CD14-positive monocyte (primary cell): ENCODE results near the gene PLAGL2. TPM values are rescaled to one million over a fixed set of nuclear protein-coding genes. Genes with fewer than 3 reads are reported as not detected.

ENCODE experiments used
- DNase-seq, 3 donors: peaks; one replicate each; pipeline ENCODE4 v3.0.0-alpha.2; 2011 to 2022
- H2AFZ ChIP-seq: 2 replicates; pipeline ENCODE4 v1.6.0; 2012; ENCODE audit warnings: mild to moderate bottlenecking, low read depth, low read length, inconsistent platforms; ENCODE audit not compliant: insufficient read depth, poor library complexity, severe bottlenecking
- H3K27ac ChIP-seq, 2 donors: 1 replicate in 1 of 2; 2 replicates in 1 of 2; pipeline ENCODE4 v1.5.1; 2012 to 2013; ENCODE audit warnings: low read length in 2 of 2, control low read depth in 1 of 2, inconsistent platforms in 1 of 2, low read depth in 1 of 2, mild to moderate bottlenecking in 1 of 2
- H3K27me3 ChIP-seq, 2 donors: one replicate each; pipeline versions ENCODE4 v1.6.0 to v1.6.1; 2011 to 2013; ENCODE audit warnings: low read length in 2 of 2; ENCODE audit not compliant: control insufficient read depth in 2 of 2, insufficient read depth in 2 of 2
- H3K36me3 ChIP-seq, 2 donors: replicated peaks in 1 of 2; 1 replicate in 1 of 2; 2 replicates in 1 of 2; pipeline versions ENCODE4 v1.5.1 to v1.6.1; 2012 to 2013; ENCODE audit warnings: low read length in 2 of 2, control low read depth in 1 of 2, inconsistent platforms in 1 of 2, mild to moderate bottlenecking in 1 of 2; ENCODE audit not compliant: insufficient read depth in 2 of 2, control insufficient read depth in 1 of 2
- H3K4me1 ChIP-seq, 2 donors: 1 replicate in 1 of 2; 2 replicates in 1 of 2; pipeline versions ENCODE4 v1.5.1 to v1.6.1; 2012 to 2013; ENCODE audit warnings: low read length in 2 of 2, control low read depth in 1 of 2, inconsistent platforms in 1 of 2, mild to moderate bottlenecking in 1 of 2, moderate library complexity in 1 of 2; ENCODE audit not compliant: insufficient read depth in 2 of 2, control insufficient read depth in 1 of 2
- H3K4me2 ChIP-seq: replicated peaks from 2 replicates; pipeline ENCODE3; 2012; ENCODE audit warnings: low read length, moderate library complexity, mild to moderate bottlenecking; ENCODE audit not compliant: poor library complexity, severe bottlenecking; ENCODE audit errors: extremely low read depth
- H3K4me3 ChIP-seq, 3 experiments: fragments of 200-600 bp in 1 of 3; sonication (generic) in 1 of 3; replicated peaks in 1 of 3; 1 replicate in 2 of 3; 2 replicates in 1 of 3; pipeline ENCODE4 v1.5.1; 2011 to 2013; ENCODE audit warnings: low read length in 3 of 3, mild to moderate bottlenecking in 3 of 3, control low read depth in 2 of 3, low read depth in 2 of 3, inconsistent platforms in 1 of 3, moderate library complexity in 1 of 3
- H3K79me2 ChIP-seq: 2 replicates; pipeline ENCODE4 v1.6.0; 2012; ENCODE audit warnings: mild to moderate bottlenecking, control low read depth, inconsistent platforms, low read length, moderate library complexity; ENCODE audit not compliant: insufficient read depth
- H3K9ac ChIP-seq: 2 replicates; pipeline ENCODE4 v1.6.0; 2017; ENCODE audit warnings: low read length, mild to moderate bottlenecking; ENCODE audit not compliant: insufficient read depth, poor library complexity, severe bottlenecking
- H3K9me3 ChIP-seq, 2 donors: replicated peaks in 1 of 2; 1 replicate in 1 of 2; 2 replicates in 1 of 2; pipeline versions ENCODE4 v1.5.1 to v1.6.1; 2012 to 2013; ENCODE audit warnings: low read length in 2 of 2, control low read depth in 1 of 2; ENCODE audit not compliant: control insufficient read depth in 1 of 2, insufficient read depth in 1 of 2
- H4K20me1 ChIP-seq: 2 replicates; pipeline ENCODE4 v1.6.0; 2012; ENCODE audit warnings: mild to moderate bottlenecking, low read length, control low read depth, moderate library complexity; ENCODE audit not compliant: insufficient read depth
- H3K27ac Mint-ChIP-seq, 7 donors: one replicate each; pipeline ENCODE4 v1.8.0; 2020; ENCODE audit warnings: mild to moderate bottlenecking in 7 of 7, mixed read lengths in 7 of 7, moderate library complexity in 6 of 7, inconsistent platforms in 2 of 7
- H3K27me3 Mint-ChIP-seq, 3 donors: one replicate each; pipeline ENCODE4 v1.8.0; 2021 to 2022; ENCODE audit warnings: low read depth in 3 of 3, mild to moderate bottlenecking in 3 of 3, mixed read lengths in 3 of 3, moderate library complexity in 3 of 3, inconsistent platforms in 1 of 3
- H3K36me3 Mint-ChIP-seq, 2 donors: one replicate each; pipeline ENCODE4 v1.8.0; 2020; ENCODE audit warnings: mixed read lengths in 2 of 2, inconsistent platforms in 1 of 2, mild to moderate bottlenecking in 1 of 2
- H3K4me1 Mint-ChIP-seq: one replicate; pipeline ENCODE4 v1.8.0; 2020; ENCODE audit warnings: mild to moderate bottlenecking, mixed read lengths
- H3K4me3 Mint-ChIP-seq, 2 donors: one replicate each; pipeline ENCODE4 v1.8.0; 2020; ENCODE audit warnings: mild to moderate bottlenecking in 2 of 2, mixed read lengths in 2 of 2, moderate library complexity in 1 of 2
- H3K9me3 Mint-ChIP-seq, 7 donors: one replicate each; pipeline ENCODE4 v1.8.0; 2020 to 2022; ENCODE audit warnings: mixed read lengths in 7 of 7, mild to moderate bottlenecking in 6 of 7, moderate library complexity in 6 of 7, inconsistent platforms in 2 of 7
- WGBS: methylation state at CpG from one replicate; pipeline ENCODE4 v1.1.5; 2013; ENCODE audit warnings: missing lambda C conversion rate; ENCODE audit not compliant: insufficient coverage; 5-methylcytosine and 5-hydroxymethylcytosine counted together
- intact Hi-C, 2 donors: fragments of 100-400 bp; cut with micrococcal nuclease; formaldehyde crosslinking; loops; one replicate each; pipeline versions ENCODE4 v1.15.0 to v1.15.1; 2023
- polyA plus RNA-seq, 3 donors: library from polyadenylated mRNA; depleted of rRNA in 1 of 3; unstranded in 2 of 3; stranded (reverse) in 1 of 3; fragments of 300-500 nt in 2 of 3; fragments of >200 nt in 1 of 3; fragmentation: Illumina TruSeq in 2 of 3; gene quantifications; 1 replicate in 2 of 3; 2 replicates in 1 of 3; pipeline ENCODE4 v1.2.3, GENCODE V29; 2012 to 2021
- TF ChIP-seq, protein P1 (sequence below): fragments of 200-600 bp; IDR thresholded peaks from one replicate; pipeline ENCODE4 v1.8.0; 2022; ENCODE audit warnings: antibody characterized with exemption, mild to moderate bottlenecking

The PLAGL2 gene
- polyA plus RNA-seq, 3 donors = 6.2 to 31.7 (median 14.7) TPM

GRCh38 chr20:32168184-32168910 is 39.2 kb downstream of the PLAGL2 start:
- no peaks in the 10 kb centered on the region for H3K9me3 Mint-ChIP-seq
- no peak overlapping the region for H2AFZ ChIP-seq
- no peak overlapping the region for H3K4me3 Mint-ChIP-seq
- WGBS = 83% methylated on average over 1 of the region's 2 CpGs
- TF ChIP-seq, protein P1, sequence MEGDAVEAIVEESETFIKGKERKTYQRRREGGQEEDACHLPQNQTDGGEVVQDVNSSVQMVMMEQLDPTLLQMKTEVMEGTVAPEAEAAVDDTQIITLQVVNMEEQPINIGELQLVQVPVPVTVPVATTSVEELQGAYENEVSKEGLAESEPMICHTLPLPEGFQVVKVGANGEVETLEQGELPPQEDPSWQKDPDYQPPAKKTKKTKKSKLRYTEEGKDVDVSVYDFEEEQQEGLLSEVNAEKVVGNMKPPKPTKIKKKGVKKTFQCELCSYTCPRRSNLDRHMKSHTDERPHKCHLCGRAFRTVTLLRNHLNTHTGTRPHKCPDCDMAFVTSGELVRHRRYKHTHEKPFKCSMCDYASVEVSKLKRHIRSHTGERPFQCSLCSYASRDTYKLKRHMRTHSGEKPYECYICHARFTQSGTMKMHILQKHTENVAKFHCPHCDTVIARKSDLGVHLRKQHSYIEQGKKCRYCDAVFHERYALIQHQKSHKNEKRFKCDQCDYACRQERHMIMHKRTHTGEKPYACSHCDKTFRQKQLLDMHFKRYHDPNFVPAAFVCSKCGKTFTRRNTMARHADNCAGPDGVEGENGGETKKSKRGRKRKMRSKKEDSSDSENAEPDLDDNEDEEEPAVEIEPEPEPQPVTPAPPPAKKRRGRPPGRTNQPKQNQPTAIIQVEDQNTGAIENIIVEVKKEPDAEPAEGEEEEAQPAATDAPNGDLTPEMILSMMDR = no peak
- H3K4me2 ChIP-seq = no peak overlapping the region
- H3K27ac Mint-ChIP-seq = peak overlapping the region in 4 of 7 donors; percentile 46 to 79 (median 61)
- peaks cover 0 to 6% (median 0%) of the 10 kb centered on the region in 3 donors for H3K27me3 Mint-ChIP-seq
- H3K4me3 ChIP-seq = no peak overlapping the region
- H3K4me1 Mint-ChIP-seq = peaks cover 10% of the 10 kb centered on the region
- no peak for DNase-seq
- no peaks in the 10 kb centered on the region for H3K27me3 ChIP-seq
- H3K9me3 ChIP-seq = no peaks in the 10 kb centered on the region
- peaks cover 39 to 47% of the 10 kb centered on the region in 2 donors for H3K36me3 Mint-ChIP-seq
- H3K36me3 ChIP-seq = peaks cover 35 to 45% of the 10 kb centered on the region in 2 donors
- H3K79me2 ChIP-seq = no peaks in the 10 kb centered on the region
- H4K20me1 ChIP-seq = peaks cover 33% of the 10 kb centered on the region
- H3K27ac ChIP-seq = no peak overlapping the region
- intact Hi-C loops = no loop called here
- no peaks in the 10 kb centered on the region for H3K4me1 ChIP-seq
- no peak overlapping the region for H3K9ac ChIP-seq

GRCh38 chr20:32167552-32167951 is 40.0 kb downstream of the PLAGL2 start:
- Mint-ChIP-seq H3K36me3 (peaks cover 44 to 52% of the 10 kb centered on the region in 2 donors), H3K27me3 (peaks cover 0 to 6% (median 0%) of the 10 kb centered on the region in 3 donors), H3K9me3 (no peaks in the 10 kb centered on the region), H3K27ac (peak overlapping the region in 1 of 7 donors; percentile 42), H3K4me1 (peaks cover 10% of the 10 kb centered on the region), H3K4me3 (no peak overlapping the region)
- H3K27ac ChIP-seq = no peak overlapping the region
- no peaks in the 10 kb centered on the region for H3K27me3 ChIP-seq
- peaks cover 33% of the 10 kb centered on the region for H4K20me1 ChIP-seq
- no peak overlapping the region for H2AFZ ChIP-seq
- no peak overlapping the region for H3K4me3 ChIP-seq
- TF ChIP-seq, protein P1 = no peak
- DNase-seq = no peak
- no peaks in the 10 kb centered on the region for H3K9me3 ChIP-seq
- H3K79me2 ChIP-seq = no peaks in the 10 kb centered on the region
- intact Hi-C loops = no loop called here
- H3K4me2 ChIP-seq = no peak overlapping the region
- no peak overlapping the region for H3K9ac ChIP-seq
- H3K36me3 ChIP-seq = peaks cover 40 to 51% of the 10 kb centered on the region in 2 donors
- WGBS = no CpG with 5 or more reads among the region's 4 CpGs
- no peaks in the 10 kb centered on the region for H3K4me1 ChIP-seq
